GM12801 (cell line): ENCODE results near the gene EVI5L.

Experiments
- TF ChIP-seq, protein P1 (sequence below): IDR thresholded peaks from one replicate; pipeline ENCODE4 v1.5.1; 2011; ENCODE audit warnings: control low read depth; ENCODE audit not compliant: insufficient read length; ENCODE audit errors: extremely low read depth

Gene EVI5L

DNA sequence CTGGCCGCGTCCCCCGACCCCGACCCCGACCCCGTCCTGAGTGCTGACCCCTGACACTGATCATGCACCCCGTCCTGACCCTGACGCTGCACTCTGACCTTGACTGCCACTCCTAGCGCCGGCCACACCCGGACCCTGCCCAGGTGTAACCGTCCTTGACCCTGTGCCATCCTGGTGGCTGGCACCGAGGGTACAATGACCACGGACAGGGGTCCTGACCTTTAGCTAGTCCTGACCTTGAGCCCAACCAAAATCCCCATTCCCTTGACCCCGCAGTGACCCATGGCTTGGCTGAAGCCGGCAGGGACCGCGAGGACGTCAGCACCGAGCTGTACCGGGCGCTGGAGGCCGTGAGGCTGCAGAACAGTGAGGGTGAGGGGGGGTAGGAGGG is 41.1 kb upstream of the EVI5L start:
- TF ChIP-seq, protein P1, sequence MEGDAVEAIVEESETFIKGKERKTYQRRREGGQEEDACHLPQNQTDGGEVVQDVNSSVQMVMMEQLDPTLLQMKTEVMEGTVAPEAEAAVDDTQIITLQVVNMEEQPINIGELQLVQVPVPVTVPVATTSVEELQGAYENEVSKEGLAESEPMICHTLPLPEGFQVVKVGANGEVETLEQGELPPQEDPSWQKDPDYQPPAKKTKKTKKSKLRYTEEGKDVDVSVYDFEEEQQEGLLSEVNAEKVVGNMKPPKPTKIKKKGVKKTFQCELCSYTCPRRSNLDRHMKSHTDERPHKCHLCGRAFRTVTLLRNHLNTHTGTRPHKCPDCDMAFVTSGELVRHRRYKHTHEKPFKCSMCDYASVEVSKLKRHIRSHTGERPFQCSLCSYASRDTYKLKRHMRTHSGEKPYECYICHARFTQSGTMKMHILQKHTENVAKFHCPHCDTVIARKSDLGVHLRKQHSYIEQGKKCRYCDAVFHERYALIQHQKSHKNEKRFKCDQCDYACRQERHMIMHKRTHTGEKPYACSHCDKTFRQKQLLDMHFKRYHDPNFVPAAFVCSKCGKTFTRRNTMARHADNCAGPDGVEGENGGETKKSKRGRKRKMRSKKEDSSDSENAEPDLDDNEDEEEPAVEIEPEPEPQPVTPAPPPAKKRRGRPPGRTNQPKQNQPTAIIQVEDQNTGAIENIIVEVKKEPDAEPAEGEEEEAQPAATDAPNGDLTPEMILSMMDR = no peak

DNA sequence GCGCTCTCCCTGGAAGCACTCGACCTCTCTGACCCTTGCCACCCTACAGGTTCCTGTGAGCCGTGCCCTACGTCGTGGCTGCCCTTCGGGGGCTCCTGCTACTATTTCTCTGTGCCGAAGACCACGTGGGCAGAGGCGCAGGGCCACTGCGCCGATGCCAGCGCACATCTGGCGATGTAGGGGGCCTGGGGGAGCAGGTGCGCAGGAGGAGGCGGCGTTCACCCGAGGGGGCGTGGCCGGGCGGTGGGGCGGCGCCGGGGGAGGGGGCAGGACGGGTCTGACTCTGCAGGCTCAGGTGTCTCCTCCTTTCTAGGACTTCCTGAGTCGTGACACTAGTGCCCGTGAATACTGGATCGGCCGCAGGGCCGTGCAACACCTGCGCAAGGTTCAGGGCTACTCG is 40.6 kb upstream of the EVI5L start:
- TF ChIP-seq, protein P1 = no peak

DNA sequence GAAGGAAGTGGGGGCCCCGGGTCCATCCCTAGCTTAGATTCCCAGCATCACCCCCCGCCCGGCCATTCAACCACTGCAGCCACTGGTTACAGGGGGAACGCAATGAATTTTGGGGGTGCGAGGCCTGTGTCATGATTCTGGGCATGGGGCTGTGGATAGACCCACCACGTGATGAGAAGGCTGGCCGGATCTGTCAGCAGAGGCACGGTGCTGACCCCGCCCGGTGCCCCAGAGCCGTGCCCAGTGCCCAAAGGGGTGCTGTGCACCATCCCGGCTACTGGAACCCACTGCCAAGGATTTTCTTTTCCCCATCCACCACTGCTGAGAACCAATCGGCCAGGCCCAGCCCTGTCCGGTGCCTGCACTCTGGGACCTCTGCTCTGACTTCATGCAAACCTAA is 39.6 kb upstream of the EVI5L start:
- TF ChIP-seq, protein P1 = no peak

DNA sequence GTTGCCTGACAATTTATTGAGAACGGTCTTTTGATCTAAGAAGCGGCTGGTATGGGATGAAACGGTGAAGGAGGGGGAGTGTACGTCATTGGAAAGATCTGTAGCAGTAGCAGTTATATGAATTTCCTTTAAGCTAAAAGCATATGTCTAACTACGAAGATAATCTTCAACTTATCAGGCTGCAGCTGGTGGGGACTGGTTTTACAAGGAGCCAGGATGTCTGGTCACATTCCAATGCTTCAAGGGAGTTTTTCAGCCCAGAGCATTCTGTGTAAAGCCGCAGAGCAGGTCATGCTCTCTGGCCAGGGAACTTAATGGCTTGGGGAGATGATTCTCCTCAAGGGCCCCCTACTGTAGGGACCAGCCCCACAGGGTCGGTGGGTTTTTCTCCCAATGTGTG is 37.7 kb upstream of the EVI5L start:
- TF ChIP-seq, protein P1 = no peak

DNA sequence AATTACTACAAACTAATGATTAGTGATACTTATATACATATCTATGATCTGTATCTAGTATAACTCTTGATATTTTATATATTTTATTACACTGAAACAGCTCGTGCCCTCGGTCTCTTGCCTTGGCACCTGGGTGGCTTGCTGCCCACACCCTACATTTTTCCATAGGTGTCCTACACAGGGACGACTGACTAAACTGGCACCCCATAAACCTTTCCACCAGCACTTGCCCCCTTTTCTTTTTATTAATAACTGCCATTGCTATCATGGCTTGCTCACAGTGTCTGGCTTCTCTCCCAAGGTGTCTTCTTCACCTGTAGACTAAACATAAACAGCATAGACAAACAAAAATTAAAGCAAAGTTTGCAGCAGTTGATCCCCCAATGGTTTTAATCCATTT is 36.5 kb upstream of the EVI5L start:
- TF ChIP-seq, protein P1 = no peak

DNA sequence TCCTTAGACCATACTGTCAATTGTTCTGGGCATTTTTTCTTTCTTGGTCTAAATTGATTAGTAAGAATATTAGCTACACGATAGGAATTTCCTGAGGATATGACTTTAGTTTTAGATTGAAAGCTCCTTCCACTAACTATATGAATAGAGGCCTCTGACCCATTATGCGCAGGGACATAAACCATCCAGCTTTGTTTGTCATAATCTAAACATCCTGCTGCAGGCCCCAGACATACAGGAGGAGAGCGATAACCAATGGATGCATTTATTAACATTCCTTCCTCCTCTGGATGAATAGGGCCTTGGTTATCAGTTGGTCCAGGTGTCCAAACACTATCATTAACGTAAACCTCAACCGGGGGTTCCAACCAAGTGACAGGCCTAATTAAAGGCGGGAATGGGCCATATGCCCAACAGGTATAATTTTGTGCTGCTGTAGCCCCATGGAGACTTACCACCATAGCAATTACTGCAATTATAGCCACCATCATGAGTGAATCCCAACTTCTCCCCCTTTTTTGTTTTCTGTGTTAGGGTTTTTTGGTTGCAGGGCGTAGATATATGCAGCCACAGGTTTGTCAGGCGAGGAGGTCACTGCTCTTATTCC is 34.4 kb upstream of the EVI5L start:
- TF ChIP-seq, protein P1 = no peak

DNA sequence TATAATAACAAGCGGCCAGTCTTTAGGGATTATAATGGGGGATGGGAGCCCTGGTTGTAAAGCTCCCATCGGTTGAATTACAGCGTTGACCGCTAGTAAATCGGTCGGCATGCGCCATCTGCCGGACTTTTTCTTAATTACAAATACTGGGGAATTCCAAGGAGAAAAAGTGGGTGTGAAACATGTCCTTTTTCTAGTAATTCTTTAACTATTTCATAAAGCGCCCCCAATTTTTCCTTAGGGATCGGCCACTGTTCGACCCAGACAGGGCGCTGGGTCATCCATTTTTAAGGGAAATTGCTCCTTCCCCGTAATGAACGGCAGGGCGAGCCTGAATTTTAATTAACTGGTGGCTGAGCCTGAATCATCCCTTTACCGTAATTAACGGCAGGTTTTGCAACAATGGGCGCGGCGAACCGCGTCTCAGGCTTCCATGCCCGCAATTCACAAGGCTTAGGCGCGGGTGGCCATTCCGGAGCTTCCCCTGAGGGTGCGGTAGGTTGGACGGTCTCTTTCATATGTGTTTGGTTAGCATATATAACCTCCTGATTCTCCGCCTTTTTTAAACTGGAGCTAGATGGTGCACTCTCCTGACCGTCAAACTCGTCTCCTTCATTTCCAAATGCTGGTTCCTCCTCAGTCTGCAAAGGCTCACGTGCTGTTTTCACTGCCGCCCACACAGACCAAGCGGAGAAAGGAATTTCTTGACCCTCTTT is 30.2 kb upstream of the EVI5L start:
- TF ChIP-seq, protein P1 = no peak
